ENCODE data around the gene FBXW7.
"Not testable (repeated sequence)": the region's sequence is repeated elsewhere in the genome, so short reads cannot be mapped to it uniquely, and the experiment has no call there.

The FBXW7 gene

GRCh38 chr4:152544533-152544932 lies 8.6 kb upstream of the FBXW7 start:
- not testable (repeated sequence) for DNase-seq

GRCh38 chr4:152540941-152541340 lies 5.0 kb upstream of the FBXW7 start:
- DNase-seq, result no peak

GRCh38 chr4:152540293-152540674 lies 4.4 kb upstream of the FBXW7 start:
- DNase-seq, result no peak

- DNase-seq, result no peak
Observed at GRCh38 chr4:152539556-152540292, 3.8 kb upstream of the FBXW7 start.

- DNase-seq, result no peak
Observed at GRCh38 chr4:152537881-152538280, 2.0 kb upstream of the FBXW7 start.

- no peak for DNase-seq
Observed at GRCh38 chr4:152536545-152537182, 772 bp upstream of the FBXW7 start.

GRCh38 chr4:152535360-152535902 lies 461 bp downstream of the FBXW7 start:
- no peak for DNase-seq

GRCh38 chr4:152534541-152535359 lies 1.1 kb downstream of the FBXW7 start:
- DNase-seq, result no peak

GRCh38 chr4:152531479-152531878 lies 4.4 kb downstream of the FBXW7 start:
- no peak for DNase-seq

GRCh38 chr4:152530600-152530999 lies 5.3 kb downstream of the FBXW7 start:
- no peak for DNase-seq

GRCh38 chr4:152529880-152530279 lies 6.0 kb downstream of the FBXW7 start:
- DNase-seq, result no peak

GRCh38 chr4:152528060-152528459 lies 7.8 kb downstream of the FBXW7 start:
- no peak for DNase-seq

GRCh38 chr4:152525878-152526277 lies 10.0 kb downstream of the FBXW7 start:
- DNase-seq, result no peak

- DNase-seq, result no peak
Observed at GRCh38 chr4:152524427-152524826, 11.5 kb downstream of the FBXW7 start.

- no peak for DNase-seq
Observed at GRCh38 chr4:152523731-152524130, 12.2 kb downstream of the FBXW7 start.

- DNase-seq, result no peak
Observed at GRCh38 chr4:152522754-152523153, 13.1 kb downstream of the FBXW7 start.

- DNase-seq, result no peak
Observed at GRCh38 chr4:152522245-152522644, 13.6 kb downstream of the FBXW7 start.

GRCh38 chr4:152516156-152516555 lies 19.7 kb downstream of the FBXW7 start:
- DNase-seq, result no peak

GRCh38 chr4:152515678-152516077 lies 20.2 kb downstream of the FBXW7 start:
- DNase-seq, result no peak

GRCh38 chr4:152514356-152514755 lies 21.5 kb downstream of the FBXW7 start:
- no peak for DNase-seq

- DNase-seq, result no peak
Observed at GRCh38 chr4:152513078-152513477, 22.8 kb downstream of the FBXW7 start.

- DNase-seq, result no peak
Observed at GRCh38 chr4:152512483-152512882, 23.4 kb downstream of the FBXW7 start.

- DNase-seq, result no peak
Observed at GRCh38 chr4:152510349-152511147, 25.3 kb downstream of the FBXW7 start.
